Keratinocyte (primary cell): Measurements from ENCODE around the gene CAND2. TPM values are rescaled to one million over a fixed set of nuclear protein-coding genes. Genes with fewer than 3 reads are reported as not detected.

ENCODE experiments used
- DNase-seq: peaks from one replicate; pipeline ENCODE4 v3.0.0-alpha.2; 2011; ENCODE audit warnings: low read depth, missing footprints, low spot score
- FAIRE-seq: peaks from 2 replicates; lab custom pipeline; 2011; peaks lifted over from hg19 to GRCh38; lab: Jason Lieb, UNC
- H2AFZ ChIP-seq: 2 replicates; pipeline ENCODE4 v1.6.0; 2012; ENCODE audit warnings: low read length, control low read depth, inconsistent platforms; ENCODE audit not compliant: control insufficient read depth
- H3K27ac ChIP-seq: 2 replicates; pipeline ENCODE4 v1.5.1; 2011; ENCODE audit warnings: low read length; ENCODE audit not compliant: control insufficient read depth, insufficient read depth
- H3K27me3 ChIP-seq: 3 replicates; pipeline ENCODE4 v1.6.0; 2011; ENCODE audit warnings: low read length; ENCODE audit not compliant: control insufficient read depth, insufficient read depth; ENCODE audit errors: extremely low read depth
- H3K36me3 ChIP-seq, 2 experiments: 2 replicates in 1 of 2; 3 replicates in 1 of 2; pipeline ENCODE4 v1.5.1; 2011; ENCODE audit warnings: low read length in 2 of 2, mild to moderate bottlenecking in 1 of 2; ENCODE audit not compliant: control insufficient read depth in 2 of 2, insufficient read depth in 2 of 2; ENCODE audit errors: extremely low read depth in 1 of 2
- H3K4me1 ChIP-seq: 3 replicates; pipeline ENCODE4 v1.5.1; 2011; ENCODE audit warnings: low read length; ENCODE audit not compliant: control insufficient read depth, insufficient read depth; ENCODE audit errors: extremely low read depth
- H3K4me2 ChIP-seq: 3 replicates; pipeline ENCODE4 v1.6.0; 2011; ENCODE audit warnings: low read depth, low read length; ENCODE audit not compliant: control insufficient read depth, insufficient read depth; ENCODE audit errors: extremely low read depth
- H3K4me3 ChIP-seq, 3 experiments: fragments of 200-600 bp in 1 of 3; sonication (generic) in 1 of 3; 2 replicates in 2 of 3; 3 replicates in 1 of 3; pipeline ENCODE4 v1.5.1; 2011 to 2016; ENCODE audit warnings: low read length in 3 of 3, mild to moderate bottlenecking in 3 of 3, control low read depth in 2 of 3, inconsistent platforms in 1 of 3, low read depth in 1 of 3, mixed read lengths in 1 of 3, mixed run types in 1 of 3, moderate library complexity in 1 of 3; ENCODE audit not compliant: control insufficient read depth in 2 of 3, insufficient read depth in 2 of 3; ENCODE audit errors: extremely low read depth in 1 of 3
- H3K79me2 ChIP-seq: 2 replicates; pipeline ENCODE4 v1.6.0; 2012; ENCODE audit warnings: low read length; ENCODE audit not compliant: control insufficient read depth, insufficient read depth
- H3K9ac ChIP-seq: 3 replicates; pipeline ENCODE4 v1.6.0; 2011; ENCODE audit warnings: low read length; ENCODE audit not compliant: control insufficient read depth, insufficient read depth; ENCODE audit errors: extremely low read depth
- H3K9me1 ChIP-seq: 3 replicates; pipeline ENCODE4 v1.6.0; 2011; ENCODE audit warnings: low read length; ENCODE audit not compliant: control insufficient read depth, insufficient read depth; ENCODE audit errors: extremely low read depth
- H3K9me3 ChIP-seq: 2 replicates; pipeline ENCODE4 v1.5.1; 2012; ENCODE audit warnings: low read depth, low read length; ENCODE audit not compliant: control insufficient read depth
- H4K20me1 ChIP-seq: 3 replicates; pipeline ENCODE4 v1.6.0; 2011; ENCODE audit warnings: low read length; ENCODE audit not compliant: control insufficient read depth, insufficient read depth; ENCODE audit errors: extremely low read depth
- CTCF ChIP-seq, 3 experiments: IDR thresholded peaks in 1 of 3; conservative IDR thresholded peaks in 1 of 3; optimal IDR thresholded peaks in 1 of 3; 2 replicates in 2 of 3; 3 replicates in 1 of 3; pipeline versions ENCODE3 to v1.5.1; 2011; ENCODE audit warnings: low read length in 3 of 3, mild to moderate bottlenecking in 3 of 3, moderate library complexity in 2 of 3, control low read depth in 1 of 3, inconsistent platforms in 1 of 3; ENCODE audit not compliant: insufficient read depth in 2 of 3; ENCODE audit errors: extremely low read depth in 1 of 3
- EZH2 ChIP-seq: IDR thresholded peaks from one replicate; pipeline ENCODE4 v1.6.1; 2012; ENCODE audit warnings: inconsistent platforms, mild to moderate bottlenecking, low read length, moderate library complexity
- dilution Hi-C: fragments of 300-500 bp; cut with MboI; formaldehyde crosslinking; loops from one replicate; pipeline ENCODE4 v1.7.0; 2020; ENCODE audit warnings: low sequenced_read_pairs; ENCODE audit not compliant: extremely low pct_ligation_motif_present
- polyA plus RNA-seq, 5 experiments: library from polyadenylated mRNA; depleted of rRNA in 3 of 5; stranded (reverse) in 3 of 5; stranded (forward) in 1 of 5; unstranded in 1 of 5; fragments of >200 nt; gene quantifications; 1 replicate in 1 of 5; 2 replicates in 3 of 5; 3 replicates in 1 of 5; pipeline versions ENCODE4 v1.2.1 to v1.2.3, GENCODE V29; 2011 to 2012; ENCODE audit warnings: missing spikeins in 2 of 5, low read depth in 1 of 5, low replicate concordance in 1 of 5

CAND2 gene
- polyA plus RNA-seq, 1 donor (not counting 4 experiments of a cell fraction or from before 2014, with no cell fraction given), result 0.05 TPM

- Histone ChIP-seq H3K9me1 (no peaks in the 10 kb centered on the region), H4K20me1 (no peaks in the 10 kb centered on the region), H3K4me1 (peaks cover 5% of the 10 kb centered on the region), H3K9ac (no peak overlapping the region), H3K27ac (no peak overlapping the region), H3K79me2 (no peaks in the 10 kb centered on the region), H3K9me3 (no peaks in the 10 kb centered on the region), H3K4me2 (no peak overlapping the region), H3K27me3 (peaks cover 2% of the 10 kb centered on the region), H3K36me3 (no peaks in the 10 kb centered on the region), H2AFZ (no peak overlapping the region), H3K4me3 (no peak overlapping the region)
- dilution Hi-C loops, result no loop called here
- DNase-seq (no peak), FAIRE-seq (no peak)
- no peak for TF ChIP-seq CTCF (optimal IDR thresholded peaks at IDR 0.05 in 1 of 3, IDR thresholded peaks at IDR 0.05 in 1 of 3, conservative IDR thresholded peaks at IDR 0.05 in 1 of 3; ENCODE audit: extremely low read depth in 1 of 3, insufficient read depth in 2 of 3, low read length in 3 of 3)
- no peak for TF ChIP-seq EZH2
Observed at GRCh38 chr3:12859840-12860239, 63.4 kb downstream of the CAND2 start.

GRCh38 chr3:12861611-12862010 is 65.1 kb downstream of the CAND2 start:
- no peak overlapping the region for H3K4me3 ChIP-seq
- no peaks in the 10 kb centered on the region for H3K36me3 ChIP-seq
- H4K20me1 ChIP-seq, result no peaks in the 10 kb centered on the region
- peaks cover 4% of the 10 kb centered on the region for H3K4me1 ChIP-seq
- no peak overlapping the region for H2AFZ ChIP-seq
- no peaks in the 10 kb centered on the region for H3K9me1 ChIP-seq
- no peak overlapping the region for H3K27ac ChIP-seq
- TF ChIP-seq EZH2, result no peak
- no peak for FAIRE-seq
- DNase-seq, result no peak
- no peaks in the 10 kb centered on the region for H3K79me2 ChIP-seq
- H3K9ac ChIP-seq, result no peak overlapping the region
- H3K4me2 ChIP-seq, result no peak overlapping the region
- H3K9me3 ChIP-seq, result peaks cover 8% of the 10 kb centered on the region
- peaks cover 2% of the 10 kb centered on the region for H3K27me3 ChIP-seq
- dilution Hi-C loops, result no loop called here

- TF ChIP-seq EZH2, result no peak
- Histone ChIP-seq H3K4me1 (no peaks in the 10 kb centered on the region), H3K9me1 (no peaks in the 10 kb centered on the region), H3K27me3 (peaks cover 2% of the 10 kb centered on the region), H3K4me3 (no peak overlapping the region), H3K9me3 (peaks cover 8% of the 10 kb centered on the region), H3K4me2 (no peak overlapping the region), H3K79me2 (no peaks in the 10 kb centered on the region), H2AFZ (no peak overlapping the region), H3K9ac (no peak overlapping the region), H3K27ac (no peak overlapping the region), H4K20me1 (no peaks in the 10 kb centered on the region), H3K36me3 (no peaks in the 10 kb centered on the region)
- DNase-seq (no peak), FAIRE-seq (no peak)
- dilution Hi-C loops, result no loop called here
Observed at GRCh38 chr3:12862387-12862786, 65.9 kb downstream of the CAND2 start.
